GM21526 (cell line): Measurements from ENCODE around the gene SLC34A1.
"Not testable (repeated sequence)": the region's sequence is repeated elsewhere in the genome, so short reads cannot be mapped to it uniquely, and the experiment has no call there.

Source experiments
- ATAC-seq: cut with Tn5 transposase; IDR thresholded peaks from one replicate; pipeline ENCODE4 v1.9.1; 2021; ENCODE audit warnings: moderate library complexity; ENCODE audit not compliant: unreplicated experiment, low FRiP score

SLC34A1 gene

GRCh38 chr5:177367323-177367848 lies 16.8 kb upstream of the SLC34A1 start:
- ATAC-seq: no peak

GRCh38 chr5:177367981-177368868 lies 16.0 kb upstream of the SLC34A1 start:
- no peak for ATAC-seq

GRCh38 chr5:177368869-177369644 lies 15.2 kb upstream of the SLC34A1 start:
- no peak for ATAC-seq

- no peak for ATAC-seq
These were observed 14.4 kb upstream of the SLC34A1 start for GRCh38 chr5:177369645-177370440.

- ATAC-seq: no peak
These were observed 13.6 kb upstream of the SLC34A1 start for GRCh38 chr5:177370488-177371119.

- no peak for ATAC-seq
These were observed 12.9 kb upstream of the SLC34A1 start for GRCh38 chr5:177371120-177372033.

- ATAC-seq: no peak
These were observed 12.0 kb upstream of the SLC34A1 start for GRCh38 chr5:177372034-177372896.

- ATAC-seq: no peak
These were observed 11.3 kb upstream of the SLC34A1 start for GRCh38 chr5:177372910-177373309.

- ATAC-seq: no peak
These were observed 10.4 kb upstream of the SLC34A1 start for GRCh38 chr5:177373806-177374205.

GRCh38 chr5:177374211-177374610 lies 10.0 kb upstream of the SLC34A1 start:
- ATAC-seq: no peak

GRCh38 chr5:177375516-177375915 lies 8.7 kb upstream of the SLC34A1 start:
- ATAC-seq: not testable (repeated sequence)

GRCh38 chr5:177376107-177376506 lies 8.1 kb upstream of the SLC34A1 start:
- ATAC-seq: no peak

- ATAC-seq: no peak
These were observed 6.1 kb upstream of the SLC34A1 start for GRCh38 chr5:177377851-177378776.

GRCh38 chr5:177378884-177379883 lies 5.0 kb upstream of the SLC34A1 start:
- no peak for ATAC-seq

GRCh38 chr5:177380805-177381126 lies 3.5 kb upstream of the SLC34A1 start:
- no peak for ATAC-seq

- ATAC-seq: no peak
These were observed 1.7 kb upstream of the SLC34A1 start for GRCh38 chr5:177382423-177383029.
